Measurements from ENCODE around the gene KLHDC4.

DNA sequence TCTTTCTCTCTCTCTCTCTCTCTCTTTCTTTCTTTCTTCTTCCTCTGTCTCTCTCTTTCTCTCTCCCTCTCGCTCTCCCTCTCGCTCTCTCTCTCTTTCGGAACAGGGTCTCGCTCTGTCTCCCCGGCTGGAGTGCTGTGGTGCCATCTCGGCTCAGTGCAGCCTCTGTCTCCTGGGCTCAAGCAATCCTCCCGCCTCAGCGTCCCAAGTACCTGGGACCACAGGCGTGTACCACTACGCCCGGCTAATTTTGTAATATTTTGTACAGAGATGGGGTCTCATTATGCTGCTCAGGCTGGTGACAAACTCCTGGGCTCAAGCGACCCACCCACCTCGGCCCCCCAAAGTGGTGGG lies 12.7 kb upstream of the KLHDC4 start:
- TF ChIP-seq, protein P1, sequence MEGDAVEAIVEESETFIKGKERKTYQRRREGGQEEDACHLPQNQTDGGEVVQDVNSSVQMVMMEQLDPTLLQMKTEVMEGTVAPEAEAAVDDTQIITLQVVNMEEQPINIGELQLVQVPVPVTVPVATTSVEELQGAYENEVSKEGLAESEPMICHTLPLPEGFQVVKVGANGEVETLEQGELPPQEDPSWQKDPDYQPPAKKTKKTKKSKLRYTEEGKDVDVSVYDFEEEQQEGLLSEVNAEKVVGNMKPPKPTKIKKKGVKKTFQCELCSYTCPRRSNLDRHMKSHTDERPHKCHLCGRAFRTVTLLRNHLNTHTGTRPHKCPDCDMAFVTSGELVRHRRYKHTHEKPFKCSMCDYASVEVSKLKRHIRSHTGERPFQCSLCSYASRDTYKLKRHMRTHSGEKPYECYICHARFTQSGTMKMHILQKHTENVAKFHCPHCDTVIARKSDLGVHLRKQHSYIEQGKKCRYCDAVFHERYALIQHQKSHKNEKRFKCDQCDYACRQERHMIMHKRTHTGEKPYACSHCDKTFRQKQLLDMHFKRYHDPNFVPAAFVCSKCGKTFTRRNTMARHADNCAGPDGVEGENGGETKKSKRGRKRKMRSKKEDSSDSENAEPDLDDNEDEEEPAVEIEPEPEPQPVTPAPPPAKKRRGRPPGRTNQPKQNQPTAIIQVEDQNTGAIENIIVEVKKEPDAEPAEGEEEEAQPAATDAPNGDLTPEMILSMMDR (IDR thresholded peaks at IDR 0.05; ENCODE audit: low read length): no peak
- no peak for TF ChIP-seq EZH2 (optimal IDR thresholded peaks at IDR 0.05; ENCODE audit: low read depth, low read length)

All from MM.1S (cell line).